ENCODE measurements around the gene NBAS. TPM values are rescaled to one million over a fixed set of nuclear protein-coding genes. Genes with fewer than 3 reads are reported as not detected.

NBAS gene
- total and polyA plus RNA-seq, 2 donors (not counting 1 experiment from before 2014, with no cell fraction given), result 27.0 to 124 TPM

GRCh38 chr2:15134957-15135356 is 426.2 kb downstream of the NBAS start:
- H3K9ac ChIP-seq (ENCODE audit: insufficient read depth, low read length), result no peak overlapping the region
- TF ChIP-seq EZH2 (IDR thresholded peaks at IDR 0.05; ENCODE audit: low read length, missing control alignments), result no peak
- no peak for TF ChIP-seq CTCF (conservative IDR thresholded peaks at IDR 0.05 in 1 of 2, IDR thresholded peaks at IDR 0.05 in 1 of 2; ENCODE audit: low read depth in 1 of 2, low read length in 2 of 2)
- no peaks in the 10 kb centered on the region for H3K79me2 ChIP-seq (ENCODE audit: control insufficient read depth, insufficient read depth, low read length)
- H3K4me1 ChIP-seq (ENCODE audit: control insufficient read depth, extremely low read depth, insufficient read depth, low read length), result no peaks in the 10 kb centered on the region
- H3K4me2 ChIP-seq (ENCODE audit: extremely low read depth, insufficient read depth, low read length), result no peak overlapping the region
- H4K20me1 ChIP-seq (ENCODE audit: control insufficient read depth, extremely low read depth, insufficient read depth, low read length), result no peaks in the 10 kb centered on the region
- H3K9me3 ChIP-seq (ENCODE audit: control insufficient read depth, insufficient read depth, low read depth, low read length), result no peaks in the 10 kb centered on the region
- H3K36me3 ChIP-seq (ENCODE audit: control insufficient read depth, insufficient read depth, low read length), result no peaks in the 10 kb centered on the region
- DNase-seq (ENCODE audit: low read depth in 2 of 2), result no peak
- H3K4me3 ChIP-seq (replicated peaks in 1 of 4; ENCODE audit: control extremely low read depth in 1 of 4, insufficient read depth in 1 of 4, low read depth in 3 of 4, low read length in 4 of 4), result no peak overlapping the region
- no peak overlapping the region for H3K27ac ChIP-seq (ENCODE audit: insufficient read depth, low read length)
- no peaks in the 10 kb centered on the region for H3K27me3 ChIP-seq (ENCODE audit: control insufficient read depth, insufficient read depth, low read length)
- H2AFZ ChIP-seq (ENCODE audit: low read length), result no peak overlapping the region

- no peak for DNase-seq (ENCODE audit: low read depth in 2 of 2)
- no peaks in the 10 kb centered on the region for H3K9me3 ChIP-seq (ENCODE audit: control insufficient read depth, insufficient read depth, low read depth, low read length)
- H2AFZ ChIP-seq (ENCODE audit: low read length), result no peak overlapping the region
- H3K4me2 ChIP-seq (ENCODE audit: extremely low read depth, insufficient read depth, low read length), result no peak overlapping the region
- H3K4me3 ChIP-seq (replicated peaks in 1 of 4; ENCODE audit: control extremely low read depth in 1 of 4, insufficient read depth in 1 of 4, low read depth in 3 of 4, low read length in 4 of 4), result no peak overlapping the region
- TF ChIP-seq EZH2 (IDR thresholded peaks at IDR 0.05; ENCODE audit: low read length, missing control alignments), result no peak
- no peak for TF ChIP-seq CTCF (conservative IDR thresholded peaks at IDR 0.05 in 1 of 2, IDR thresholded peaks at IDR 0.05 in 1 of 2; ENCODE audit: low read depth in 1 of 2, low read length in 2 of 2)
- no peak overlapping the region for H3K9ac ChIP-seq (ENCODE audit: insufficient read depth, low read length)
- no peaks in the 10 kb centered on the region for H3K36me3 ChIP-seq (ENCODE audit: control insufficient read depth, insufficient read depth, low read length)
- H3K79me2 ChIP-seq (ENCODE audit: control insufficient read depth, insufficient read depth, low read length), result no peaks in the 10 kb centered on the region
- no peak overlapping the region for H3K27ac ChIP-seq (ENCODE audit: insufficient read depth, low read length)
- H3K4me1 ChIP-seq (ENCODE audit: control insufficient read depth, extremely low read depth, insufficient read depth, low read length), result no peaks in the 10 kb centered on the region
- H3K27me3 ChIP-seq (ENCODE audit: control insufficient read depth, insufficient read depth, low read length), result no peaks in the 10 kb centered on the region
- no peaks in the 10 kb centered on the region for H4K20me1 ChIP-seq (ENCODE audit: control insufficient read depth, extremely low read depth, insufficient read depth, low read length)
Measured at GRCh38 chr2:15133461-15133860, 427.7 kb downstream of the NBAS start.

GRCh38 chr2:15128846-15129245 is 432.3 kb downstream of the NBAS start:
- Histone ChIP-seq H3K9ac (ENCODE audit: insufficient read depth, low read length) (no peak overlapping the region), H3K79me2 (ENCODE audit: control insufficient read depth, insufficient read depth, low read length) (no peaks in the 10 kb centered on the region), H3K9me3 (ENCODE audit: control insufficient read depth, insufficient read depth, low read depth, low read length) (no peaks in the 10 kb centered on the region), H4K20me1 (ENCODE audit: control insufficient read depth, extremely low read depth, insufficient read depth, low read length) (no peaks in the 10 kb centered on the region), H3K36me3 (ENCODE audit: control insufficient read depth, insufficient read depth, low read length) (no peaks in the 10 kb centered on the region), H3K4me3 (replicated peaks in 1 of 4; ENCODE audit: control extremely low read depth in 1 of 4, insufficient read depth in 1 of 4, low read depth in 3 of 4, low read length in 4 of 4) (no peak overlapping the region), H3K27ac (ENCODE audit: insufficient read depth, low read length) (no peak overlapping the region), H3K27me3 (ENCODE audit: control insufficient read depth, insufficient read depth, low read length) (no peaks in the 10 kb centered on the region), H2AFZ (ENCODE audit: low read length) (no peak overlapping the region), H3K4me1 (ENCODE audit: control insufficient read depth, extremely low read depth, insufficient read depth, low read length) (no peaks in the 10 kb centered on the region), H3K4me2 (ENCODE audit: extremely low read depth, insufficient read depth, low read length) (no peak overlapping the region)
- TF ChIP-seq CTCF (conservative IDR thresholded peaks at IDR 0.05 in 1 of 2, IDR thresholded peaks at IDR 0.05 in 1 of 2; ENCODE audit: low read depth in 1 of 2, low read length in 2 of 2) (no peak), EZH2 (IDR thresholded peaks at IDR 0.05; ENCODE audit: low read length, missing control alignments) (no peak)
- no peak for DNase-seq (ENCODE audit: low read depth in 2 of 2)
